Upper lobe of left lung (tissue), 6 donors: ENCODE results near the gene SELENOS. TPM values are rescaled to one million over a fixed set of nuclear protein-coding genes. Genes with fewer than 3 reads are reported as not detected.

Experiments used
- ATAC-seq, 2 donors: fragments of 200-7000 bp; cut with Tn5 transposase; one replicate each; pipeline ENCODE4 v1.9.1; 2022; ENCODE audit warnings: mild to moderate bottlenecking in 2 of 2, moderate library complexity in 2 of 2; ENCODE audit not compliant: low FRiP score in 2 of 2
- DNase-seq, 2 donors: peaks; one replicate each; pipeline ENCODE4 v3.0.0-alpha.2; 2019 to 2020
- H3K27ac ChIP-seq, 4 donors: fragments of 200-600 bp; sonication (generic); one replicate each; pipeline ENCODE4 v1.5.1; 2016 to 2019
- H3K27me3 ChIP-seq, 4 donors: fragments of 200-600 bp; sonication (generic); one replicate each; pipeline ENCODE4 v1.5.1; 2017 to 2019
- H3K36me3 ChIP-seq, 4 donors: fragments of 200-600 bp; sonication (generic); one replicate each; pipeline ENCODE4 v1.5.1; 2016 to 2019
- H3K4me1 ChIP-seq, 4 donors: fragments of 200-600 bp; sonication (generic); one replicate each; pipeline ENCODE4 v1.5.1; 2018 to 2019
- H3K4me3 ChIP-seq, 4 donors: fragments of 200-600 bp; sonication (generic); one replicate each; pipeline ENCODE4 v1.5.1; 2017 to 2019; ENCODE audit warnings: mild to moderate bottlenecking in 2 of 4, moderate library complexity in 1 of 4
- H3K9me3 ChIP-seq, 4 donors: fragments of 200-600 bp; sonication (generic); one replicate each; pipeline ENCODE4 v1.5.1; 2018 to 2019
- CTCF ChIP-seq, 6 experiments: fragments of 450-650 bp in 4 of 6; fragments of 200-600 bp in 2 of 6; sonication (generic) in 2 of 6; IDR thresholded peaks; one replicate each; pipeline ENCODE4 v1.5.1; 2016 to 2019; ENCODE audit warnings: antibody characterized with exemption in 6 of 6
- EP300 ChIP-seq, 4 donors: sonication (generic); formaldehyde crosslinking; IDR thresholded peaks; one replicate each; pipeline ENCODE4 v1.5.1; 2017; ENCODE audit warnings: antibody characterized with exemption in 4 of 4, control low read depth in 2 of 4
- POLR2A ChIP-seq, 4 donors: fragments of 450-650 bp; IDR thresholded peaks; one replicate each; pipeline ENCODE4 v1.5.1; 2016 to 2017; ENCODE audit warnings: antibody characterized with exemption in 4 of 4, mild to moderate bottlenecking in 2 of 4
- POLR2AphosphoS5 ChIP-seq, 2 donors: sonication (generic); formaldehyde crosslinking; IDR thresholded peaks; one replicate each; pipeline ENCODE4 v1.5.1; 2017; ENCODE audit warnings: antibody characterized with exemption in 2 of 2
- WGBS, 2 donors: methylation state at CpG; one replicate each; pipeline ENCODE4 v1.1.5; 2017 to 2018; 5-methylcytosine and 5-hydroxymethylcytosine counted together
- total RNA-seq, 6 donors: library from RNA; depleted of rRNA in 4 of 6; stranded (reverse); fragments of >200 nt in 4 of 6; gene quantifications; one replicate each; pipeline versions ENCODE4 v1.1.0 to v1.2.1, GENCODE V29; 2016 to 2021
- donor health status: DM: no; HTN: no; CAD: no; lungs with moderate emphysema.
- donor health status: DM: no; HTN: yes; CAD: no; lungs with severe emphysema.

Gene SELENOS
- total RNA-seq, 6 donors from 2014 or later: 48.2 to 106 (median 78.2) TPM

- ATAC-seq (no peak), DNase-seq (no peak)
- H3K27me3 ChIP-seq: no peaks in the 10 kb centered on the region
- H3K4me3 ChIP-seq: peak overlapping the region in 3 of 4 donors; percentile 82 to 95 (median 85)
- peak overlapping the region; percentile 89 to 94 (median 90) for H3K27ac ChIP-seq
- H3K4me1 ChIP-seq: peaks cover 18 to 41% (median 28%) of the 10 kb centered on the region in 4 donors
- TF ChIP-seq POLR2AphosphoS5 (IDR thresholded peaks at IDR 0.05) (no peak), CTCF (IDR thresholded peaks at IDR 0.05) (no peak), EP300 (IDR thresholded peaks at IDR 0.05) (no peak), POLR2A (IDR thresholded peaks at IDR 0.05) (no peak)
- no peaks in the 10 kb centered on the region for H3K9me3 ChIP-seq
- no peaks in the 10 kb centered on the region for H3K36me3 ChIP-seq
- WGBS, 2 donors: 51 to 53% methylated on average over 3 of the region's 3 CpGs
Measured at GRCh38 chr15:101252836-101253235, 24.4 kb downstream of the SELENOS start.

GRCh38 chr15:101251830-101252820, 25.2 kb downstream of the SELENOS start, which contains the start of gene CHSY1:
CHSY1 (minus strand) TSS chr15:101252048; CDS start chr15:101251456, 592 bp downstream.
- Histone ChIP-seq H3K27ac (peak within 1 kb of the TSS; percentile 89 to 94 (median 90)), H3K36me3 (no peaks in the 10 kb centered on the region), H3K4me1 (peaks cover 20 to 48% (median 31%) of the 10 kb centered on the region in 4 donors), H3K4me3 (peak within 1 kb of the TSS; percentile 82 to 95 (median 86)), H3K27me3 (no peaks in the 10 kb centered on the region), H3K9me3 (no peaks in the 10 kb centered on the region)
- TF ChIP-seq EP300 (IDR thresholded peaks at IDR 0.05): peak in 2 of 4 donors; percentile 14 to 47
- peak in 5 of 6 experiments; percentile 20 to 57 (median 27) for TF ChIP-seq CTCF (IDR thresholded peaks at IDR 0.05)
- peak; percentile 96 to 97 for TF ChIP-seq POLR2AphosphoS5 (IDR thresholded peaks at IDR 0.05)
- peak in 3 of 4 donors; percentile 61 to 91 (median 84) for TF ChIP-seq POLR2A (IDR thresholded peaks at IDR 0.05)
- 1 to 4% methylated on average over 19 to 55 of the region's 108 CpGs for WGBS, 2 donors
- DNase-seq (peak; percentile 90 to 99), ATAC-seq (peak; percentile 93 to 96)

- H3K4me1 ChIP-seq: peaks cover 25 to 55% (median 34%) of the 10 kb centered on the region in 4 donors
- ATAC-seq (peak in 1 of 2 donors; percentile 60), DNase-seq (peak; percentile 49 to 90)
- H3K4me3 ChIP-seq: peak overlapping the region; percentile 82 to 95 (median 86)
- H3K36me3 ChIP-seq: no peaks in the 10 kb centered on the region
- no peak for TF ChIP-seq POLR2A (IDR thresholded peaks at IDR 0.05)
- TF ChIP-seq CTCF (IDR thresholded peaks at IDR 0.05): peak in 1 of 6 experiments; percentile 42
- no peaks in the 10 kb centered on the region for H3K27me3 ChIP-seq
- WGBS, 2 donors: 0% methylated on average over 29 of the region's 150 CpGs; no CpG with 5 or more reads in 1 of the 2 donors
- peak overlapping the region; percentile 89 to 94 (median 90) for H3K27ac ChIP-seq
- H3K9me3 ChIP-seq: no peaks in the 10 kb centered on the region
Measured at GRCh38 chr15:101250873-101251829, 26.1 kb downstream of the SELENOS start.

GRCh38 chr15:101250341-101250831, 26.9 kb downstream of the SELENOS start:
- no peaks in the 10 kb centered on the region for H3K9me3 ChIP-seq
- ATAC-seq: peak in 1 of 2 donors; percentile 35

More at GRCh38 chr15:101250341-101250831, 26.9 kb downstream of the SELENOS start:
- H3K27ac ChIP-seq: peak overlapping the region; percentile 67 to 89 (median 83)
- peak overlapping the region; percentile 78 to 86 (median 84) for H3K4me3 ChIP-seq
- WGBS, 2 donors: 4 to 6% methylated on average over 6 of the region's 6 CpGs
- TF ChIP-seq POLR2AphosphoS5 (IDR thresholded peaks at IDR 0.05): no peak
- TF ChIP-seq EP300 (IDR thresholded peaks at IDR 0.05): no peak
- no peak for TF ChIP-seq POLR2A (IDR thresholded peaks at IDR 0.05)
- TF ChIP-seq CTCF (IDR thresholded peaks at IDR 0.05): no peak
- no peaks in the 10 kb centered on the region for H3K36me3 ChIP-seq
- peaks cover 32 to 63% (median 38%) of the 10 kb centered on the region in 4 donors for H3K4me1 ChIP-seq
- H3K27me3 ChIP-seq: no peaks in the 10 kb centered on the region
- no peak for DNase-seq
